CD14-positive monocyte (primary cell): ENCODE results near the gene RASSF7. TPM values are rescaled to one million over a fixed set of nuclear protein-coding genes. Genes with fewer than 3 reads are reported as not detected.

Experiments used
- DNase-seq, 3 donors: peaks; one replicate each; pipeline ENCODE4 v3.0.0-alpha.2; 2011 to 2022
- H2AFZ ChIP-seq: 2 replicates; pipeline ENCODE4 v1.6.0; 2012; ENCODE audit warnings: mild to moderate bottlenecking, low read depth, low read length, inconsistent platforms; ENCODE audit not compliant: insufficient read depth, poor library complexity, severe bottlenecking
- H3K27ac ChIP-seq, 2 donors: 1 replicate in 1 of 2; 2 replicates in 1 of 2; pipeline ENCODE4 v1.5.1; 2012 to 2013; ENCODE audit warnings: low read length in 2 of 2, control low read depth in 1 of 2, inconsistent platforms in 1 of 2, low read depth in 1 of 2, mild to moderate bottlenecking in 1 of 2
- H3K27me3 ChIP-seq, 2 donors: one replicate each; pipeline versions ENCODE4 v1.6.0 to v1.6.1; 2011 to 2013; ENCODE audit warnings: low read length in 2 of 2; ENCODE audit not compliant: control insufficient read depth in 2 of 2, insufficient read depth in 2 of 2
- H3K36me3 ChIP-seq, 2 donors: replicated peaks in 1 of 2; 1 replicate in 1 of 2; 2 replicates in 1 of 2; pipeline versions ENCODE4 v1.5.1 to v1.6.1; 2012 to 2013; ENCODE audit warnings: low read length in 2 of 2, control low read depth in 1 of 2, inconsistent platforms in 1 of 2, mild to moderate bottlenecking in 1 of 2; ENCODE audit not compliant: insufficient read depth in 2 of 2, control insufficient read depth in 1 of 2
- H3K4me1 ChIP-seq, 2 donors: 1 replicate in 1 of 2; 2 replicates in 1 of 2; pipeline versions ENCODE4 v1.5.1 to v1.6.1; 2012 to 2013; ENCODE audit warnings: low read length in 2 of 2, control low read depth in 1 of 2, inconsistent platforms in 1 of 2, mild to moderate bottlenecking in 1 of 2, moderate library complexity in 1 of 2; ENCODE audit not compliant: insufficient read depth in 2 of 2, control insufficient read depth in 1 of 2
- H3K4me2 ChIP-seq: replicated peaks from 2 replicates; pipeline ENCODE3; 2012; ENCODE audit warnings: low read length, moderate library complexity, mild to moderate bottlenecking; ENCODE audit not compliant: poor library complexity, severe bottlenecking; ENCODE audit errors: extremely low read depth
- H3K4me3 ChIP-seq, 3 experiments: fragments of 200-600 bp in 1 of 3; sonication (generic) in 1 of 3; replicated peaks in 1 of 3; 1 replicate in 2 of 3; 2 replicates in 1 of 3; pipeline ENCODE4 v1.5.1; 2011 to 2013; ENCODE audit warnings: low read length in 3 of 3, mild to moderate bottlenecking in 3 of 3, control low read depth in 2 of 3, low read depth in 2 of 3, inconsistent platforms in 1 of 3, moderate library complexity in 1 of 3
- H3K79me2 ChIP-seq: 2 replicates; pipeline ENCODE4 v1.6.0; 2012; ENCODE audit warnings: mild to moderate bottlenecking, control low read depth, inconsistent platforms, low read length, moderate library complexity; ENCODE audit not compliant: insufficient read depth
- H3K9ac ChIP-seq: 2 replicates; pipeline ENCODE4 v1.6.0; 2017; ENCODE audit warnings: low read length, mild to moderate bottlenecking; ENCODE audit not compliant: insufficient read depth, poor library complexity, severe bottlenecking
- H3K9me3 ChIP-seq, 2 donors: replicated peaks in 1 of 2; 1 replicate in 1 of 2; 2 replicates in 1 of 2; pipeline versions ENCODE4 v1.5.1 to v1.6.1; 2012 to 2013; ENCODE audit warnings: low read length in 2 of 2, control low read depth in 1 of 2; ENCODE audit not compliant: control insufficient read depth in 1 of 2, insufficient read depth in 1 of 2
- H4K20me1 ChIP-seq: 2 replicates; pipeline ENCODE4 v1.6.0; 2012; ENCODE audit warnings: mild to moderate bottlenecking, low read length, control low read depth, moderate library complexity; ENCODE audit not compliant: insufficient read depth
- H3K27ac Mint-ChIP-seq, 7 donors: one replicate each; pipeline ENCODE4 v1.8.0; 2020; ENCODE audit warnings: mild to moderate bottlenecking in 7 of 7, mixed read lengths in 7 of 7, moderate library complexity in 6 of 7, inconsistent platforms in 2 of 7
- H3K27me3 Mint-ChIP-seq, 3 donors: one replicate each; pipeline ENCODE4 v1.8.0; 2021 to 2022; ENCODE audit warnings: low read depth in 3 of 3, mild to moderate bottlenecking in 3 of 3, mixed read lengths in 3 of 3, moderate library complexity in 3 of 3, inconsistent platforms in 1 of 3
- H3K36me3 Mint-ChIP-seq, 2 donors: one replicate each; pipeline ENCODE4 v1.8.0; 2020; ENCODE audit warnings: mixed read lengths in 2 of 2, inconsistent platforms in 1 of 2, mild to moderate bottlenecking in 1 of 2
- H3K4me1 Mint-ChIP-seq: one replicate; pipeline ENCODE4 v1.8.0; 2020; ENCODE audit warnings: mild to moderate bottlenecking, mixed read lengths
- H3K4me3 Mint-ChIP-seq, 2 donors: one replicate each; pipeline ENCODE4 v1.8.0; 2020; ENCODE audit warnings: mild to moderate bottlenecking in 2 of 2, mixed read lengths in 2 of 2, moderate library complexity in 1 of 2
- H3K9me3 Mint-ChIP-seq, 7 donors: one replicate each; pipeline ENCODE4 v1.8.0; 2020 to 2022; ENCODE audit warnings: mixed read lengths in 7 of 7, mild to moderate bottlenecking in 6 of 7, moderate library complexity in 6 of 7, inconsistent platforms in 2 of 7
- WGBS: methylation state at CpG from one replicate; pipeline ENCODE4 v1.1.5; 2013; ENCODE audit warnings: missing lambda C conversion rate; ENCODE audit not compliant: insufficient coverage; 5-methylcytosine and 5-hydroxymethylcytosine counted together
- intact Hi-C, 2 donors: fragments of 100-400 bp; cut with micrococcal nuclease; formaldehyde crosslinking; loops; one replicate each; pipeline versions ENCODE4 v1.15.0 to v1.15.1; 2023
- polyA plus RNA-seq, 3 donors: library from polyadenylated mRNA; depleted of rRNA in 1 of 3; unstranded in 2 of 3; stranded (reverse) in 1 of 3; fragments of 300-500 nt in 2 of 3; fragments of >200 nt in 1 of 3; fragmentation: Illumina TruSeq in 2 of 3; gene quantifications; 1 replicate in 2 of 3; 2 replicates in 1 of 3; pipeline ENCODE4 v1.2.3, GENCODE V29; 2012 to 2021
- TF ChIP-seq, protein P1 (sequence below): fragments of 200-600 bp; IDR thresholded peaks from one replicate; pipeline ENCODE4 v1.8.0; 2022; ENCODE audit warnings: antibody characterized with exemption, mild to moderate bottlenecking

The RASSF7 gene
- polyA plus RNA-seq, 3 donors: 10.0 to 26.5 (median 12.4) TPM

DNA sequence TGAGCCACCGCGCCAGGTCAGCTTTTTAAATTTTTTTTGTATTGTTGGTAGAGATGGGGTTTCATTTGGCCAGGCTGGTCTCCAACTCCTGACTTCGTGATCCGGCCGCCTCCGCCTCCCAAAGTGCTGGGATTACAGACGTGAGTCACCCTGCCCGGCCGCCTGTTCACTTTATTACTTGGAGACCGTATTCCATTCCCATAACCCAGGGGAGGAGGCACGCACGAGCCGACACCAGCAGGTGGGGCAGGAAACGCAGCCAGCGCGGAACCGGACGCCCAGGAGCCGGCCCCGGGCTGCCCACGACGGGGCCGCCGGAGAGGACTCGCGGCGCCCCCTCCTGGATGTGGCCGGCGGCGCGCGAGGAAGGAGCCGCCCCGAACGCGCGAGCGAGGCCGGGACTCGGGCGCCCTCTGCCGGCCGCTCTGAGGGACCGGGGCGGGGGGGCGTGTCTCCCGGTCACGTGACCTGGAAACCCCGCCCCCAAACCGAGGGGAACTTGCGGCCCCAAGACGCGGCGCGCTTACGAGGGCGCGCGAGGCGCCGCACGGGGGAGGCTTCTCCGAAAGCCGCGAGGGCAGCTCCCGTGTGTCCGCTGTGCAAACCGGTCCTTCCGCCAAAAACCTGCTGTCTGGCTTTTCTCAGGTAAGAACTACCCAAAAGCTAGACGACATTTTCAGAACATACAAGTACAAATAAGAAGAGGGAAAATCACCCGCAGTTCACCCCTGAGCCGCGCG, 42.1 kb upstream of the RASSF7 start:
- 9% methylated on average over 65 of the region's 74 CpGs for WGBS
- Mint-ChIP-seq H3K4me3 (peak overlapping the region; percentile 60 to 83), H3K27me3 (peaks cover 0 to 3% (median 2%) of the 10 kb centered on the region in 3 donors), H3K27ac (peak overlapping the region in 6 of 7 donors; percentile 42 to 82 (median 79)), H3K9me3 (peaks cover 12 to 16% (median 14%) of the 10 kb centered on the region in 7 donors), H3K36me3 (peaks cover 5 to 27% of the 10 kb centered on the region in 2 donors), H3K4me1 (peaks cover 17% of the 10 kb centered on the region)
- no peaks in the 10 kb centered on the region for H3K36me3 ChIP-seq
- intact Hi-C loops: no loop called here
- no peaks in the 10 kb centered on the region for H3K27me3 ChIP-seq
- H2AFZ ChIP-seq: peak overlapping the region; percentile 51
- peaks cover 11 to 13% of the 10 kb centered on the region in 2 donors for H3K4me1 ChIP-seq
- TF ChIP-seq, protein P1, sequence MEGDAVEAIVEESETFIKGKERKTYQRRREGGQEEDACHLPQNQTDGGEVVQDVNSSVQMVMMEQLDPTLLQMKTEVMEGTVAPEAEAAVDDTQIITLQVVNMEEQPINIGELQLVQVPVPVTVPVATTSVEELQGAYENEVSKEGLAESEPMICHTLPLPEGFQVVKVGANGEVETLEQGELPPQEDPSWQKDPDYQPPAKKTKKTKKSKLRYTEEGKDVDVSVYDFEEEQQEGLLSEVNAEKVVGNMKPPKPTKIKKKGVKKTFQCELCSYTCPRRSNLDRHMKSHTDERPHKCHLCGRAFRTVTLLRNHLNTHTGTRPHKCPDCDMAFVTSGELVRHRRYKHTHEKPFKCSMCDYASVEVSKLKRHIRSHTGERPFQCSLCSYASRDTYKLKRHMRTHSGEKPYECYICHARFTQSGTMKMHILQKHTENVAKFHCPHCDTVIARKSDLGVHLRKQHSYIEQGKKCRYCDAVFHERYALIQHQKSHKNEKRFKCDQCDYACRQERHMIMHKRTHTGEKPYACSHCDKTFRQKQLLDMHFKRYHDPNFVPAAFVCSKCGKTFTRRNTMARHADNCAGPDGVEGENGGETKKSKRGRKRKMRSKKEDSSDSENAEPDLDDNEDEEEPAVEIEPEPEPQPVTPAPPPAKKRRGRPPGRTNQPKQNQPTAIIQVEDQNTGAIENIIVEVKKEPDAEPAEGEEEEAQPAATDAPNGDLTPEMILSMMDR: peak; percentile 100
- H3K4me2 ChIP-seq: peak overlapping the region; percentile 55
- peak overlapping the region in 2 of 3 experiments; percentile 15 to 53 for H3K4me3 ChIP-seq
- H3K27ac ChIP-seq: no peak overlapping the region
- peak; percentile 86 to 92 (median 90) for DNase-seq
- no peaks in the 10 kb centered on the region for H4K20me1 ChIP-seq
- H3K9me3 ChIP-seq: peaks cover 5 to 16% of the 10 kb centered on the region in 2 donors
- H3K79me2 ChIP-seq: no peaks in the 10 kb centered on the region
- no peak overlapping the region for H3K9ac ChIP-seq

DNA sequence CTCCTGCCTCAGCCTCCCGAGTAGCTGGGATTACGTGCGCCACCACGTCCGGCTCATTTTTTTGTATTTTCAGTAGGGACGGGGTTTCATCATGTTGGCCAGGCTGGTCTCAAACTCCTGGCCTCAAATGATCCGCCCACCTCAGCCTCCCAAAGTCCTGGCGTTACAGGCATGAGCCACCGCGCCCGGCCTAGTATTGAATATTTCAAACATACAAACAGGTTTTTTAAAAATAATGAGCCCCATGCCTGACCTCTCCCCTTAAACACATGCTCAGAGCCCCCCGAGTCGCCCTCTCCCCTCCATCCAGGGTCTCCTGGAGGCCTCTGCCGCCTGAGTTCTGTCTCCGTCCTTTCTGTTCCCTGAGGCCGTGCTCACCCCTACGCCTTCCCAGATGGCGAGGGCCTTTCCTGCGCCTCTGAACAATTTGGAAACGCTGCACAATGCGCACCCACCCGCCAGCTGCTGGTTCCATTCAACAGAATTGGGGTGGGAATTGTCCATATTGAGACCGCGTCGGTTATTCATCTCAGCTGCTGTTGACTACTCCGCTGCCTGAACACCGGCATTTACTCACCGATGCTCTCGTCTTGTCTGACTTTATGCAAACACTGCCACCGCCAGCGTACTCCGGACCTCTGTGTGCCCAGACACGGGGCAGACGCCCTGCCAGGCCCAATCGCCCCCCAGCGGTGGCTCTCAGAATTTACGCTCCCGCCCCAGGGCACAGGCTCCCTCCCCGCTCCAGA, 40.2 kb upstream of the RASSF7 start:
- Mint-ChIP-seq H3K27me3 (peaks cover 1 to 6% (median 4%) of the 10 kb centered on the region in 3 donors), H3K4me1 (peaks cover 6% of the 10 kb centered on the region), H3K36me3 (peaks cover 3 to 12% of the 10 kb centered on the region in 2 donors), H3K27ac (peak overlapping the region in 2 of 7 donors; percentile 62 to 82), H3K4me3 (no peak overlapping the region), H3K9me3 (peaks cover 12 to 16% (median 14%) of the 10 kb centered on the region in 7 donors)
- Histone ChIP-seq H3K36me3 (no peaks in the 10 kb centered on the region), H3K9ac (no peak overlapping the region), H3K27ac (no peak overlapping the region), H3K79me2 (no peaks in the 10 kb centered on the region), H4K20me1 (no peaks in the 10 kb centered on the region), H3K4me1 (peaks cover 5 to 8% of the 10 kb centered on the region in 2 donors), H3K27me3 (no peaks in the 10 kb centered on the region), H3K9me3 (peaks cover 5 to 16% of the 10 kb centered on the region in 2 donors), H2AFZ (no peak overlapping the region), H3K4me2 (no peak overlapping the region), H3K4me3 (no peak overlapping the region)
- no peak for DNase-seq
- intact Hi-C loops: no loop called here
- WGBS: 94% methylated on average over 36 of the region's 39 CpGs
- TF ChIP-seq, protein P1: no peak
